SIG-M5 treated with dmso at 0.1 percent for 504 hours (cell line): Measurements from ENCODE around the gene DNAJC16.
"Not testable (repeated sequence)": the region's sequence is repeated elsewhere in the genome, so short reads cannot be mapped to it uniquely, and the experiment has no call there.

Experiments
- DNase-seq: peaks from one replicate; lab custom pipeline; 2025; ENCODE audit not compliant: unreplicated experiment; lab: John Stamatoyannopoulos, UW

The DNAJC16 gene

GRCh38 chr1:15578921-15579682 is 52.5 kb downstream of the DNAJC16 start:
- no peak for DNase-seq

GRCh38 chr1:15579683-15580047 is 53.0 kb downstream of the DNAJC16 start:
- no peak for DNase-seq

GRCh38 chr1:15583016-15583706 is 56.5 kb downstream of the DNAJC16 start:
- DNase-seq, result no peak

GRCh38 chr1:15584489-15585363 is 58.1 kb downstream of the DNAJC16 start, which contains the start of gene AGMAT:
TSS of gene AGMAT (minus strand) at chr1:15585051. CDS start at chr1:15584967, 84 bp downstream.
- no peak for DNase-seq

DNA sequence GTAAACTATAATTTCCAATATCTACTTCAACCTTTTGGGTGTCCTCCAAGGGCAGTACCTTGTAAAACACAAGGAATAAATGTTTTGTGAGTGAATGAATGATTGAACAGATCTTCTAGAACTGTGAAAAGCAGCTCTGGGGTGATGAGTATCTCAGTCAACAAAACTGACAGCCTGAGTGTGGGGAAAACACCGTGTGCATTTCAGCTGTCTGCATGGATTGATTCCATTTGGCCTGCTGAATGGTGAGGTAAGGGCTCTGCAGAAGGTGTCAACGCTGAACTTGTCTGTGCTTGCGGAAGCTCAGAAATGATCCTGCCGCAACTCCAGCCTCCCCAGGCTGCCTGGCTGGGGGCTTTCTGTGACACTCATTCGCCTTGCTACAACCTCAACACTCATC is 65.6 kb downstream of the DNAJC16 start:
- DNase-seq, result no peak

DNA sequence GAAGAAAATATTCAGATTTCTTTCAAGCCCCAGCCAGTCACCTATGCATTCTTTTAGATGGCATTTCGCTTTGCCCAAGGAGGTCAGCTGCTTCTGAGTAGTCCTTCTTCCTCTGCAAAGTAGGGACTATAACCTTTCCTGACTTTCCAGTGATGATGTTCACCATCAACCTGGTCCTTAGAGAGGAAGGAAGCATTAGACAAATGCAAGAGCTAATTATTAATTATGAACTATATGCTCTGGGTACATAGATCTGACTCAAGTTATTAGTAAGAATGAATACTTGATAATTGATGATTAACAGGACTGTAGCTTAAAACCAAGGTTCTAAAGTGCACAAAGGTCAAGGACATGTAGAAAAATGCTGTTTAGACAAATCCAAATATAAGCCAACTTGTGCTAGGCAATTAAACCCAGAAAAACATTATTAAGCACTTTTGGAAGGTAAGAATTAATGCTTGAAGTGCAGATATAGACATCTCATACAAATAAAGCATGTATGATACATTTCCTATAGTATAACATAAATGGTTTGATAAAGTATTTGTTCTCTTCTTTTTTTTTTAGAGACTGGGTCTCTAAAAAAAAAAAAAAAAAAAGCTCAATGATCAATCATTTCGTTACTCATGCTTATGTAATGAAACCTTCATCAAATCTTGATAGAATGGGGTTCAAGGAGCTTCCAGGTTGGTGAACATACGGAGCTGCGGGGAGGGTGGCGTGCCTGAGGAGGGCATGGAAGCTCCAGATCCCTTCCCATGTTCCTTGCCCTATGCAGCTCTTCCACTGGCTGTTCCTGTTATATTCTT is 69.4 kb downstream of the DNAJC16 start:
- no peak for DNase-seq

DNA sequence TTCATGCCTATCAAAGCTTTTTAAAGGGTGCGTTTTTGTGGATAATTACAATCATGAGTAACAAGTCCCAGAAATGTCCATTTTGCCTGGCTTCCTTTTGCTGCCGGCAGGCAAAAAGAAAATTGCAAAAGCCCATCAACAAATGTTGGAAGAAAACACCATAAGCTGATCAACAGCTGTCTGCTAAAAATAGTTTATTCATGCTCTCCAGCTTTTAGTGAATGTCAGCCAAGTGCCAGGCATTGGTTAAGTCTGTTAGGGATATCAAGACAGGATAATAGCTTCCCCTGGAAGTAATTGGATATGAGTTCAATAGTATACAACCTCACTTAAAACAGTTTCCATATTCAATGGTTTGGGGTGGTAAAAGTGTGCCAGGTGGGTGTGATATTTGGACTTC is 71.8 kb downstream of the DNAJC16 start:
- no peak for DNase-seq

DNA sequence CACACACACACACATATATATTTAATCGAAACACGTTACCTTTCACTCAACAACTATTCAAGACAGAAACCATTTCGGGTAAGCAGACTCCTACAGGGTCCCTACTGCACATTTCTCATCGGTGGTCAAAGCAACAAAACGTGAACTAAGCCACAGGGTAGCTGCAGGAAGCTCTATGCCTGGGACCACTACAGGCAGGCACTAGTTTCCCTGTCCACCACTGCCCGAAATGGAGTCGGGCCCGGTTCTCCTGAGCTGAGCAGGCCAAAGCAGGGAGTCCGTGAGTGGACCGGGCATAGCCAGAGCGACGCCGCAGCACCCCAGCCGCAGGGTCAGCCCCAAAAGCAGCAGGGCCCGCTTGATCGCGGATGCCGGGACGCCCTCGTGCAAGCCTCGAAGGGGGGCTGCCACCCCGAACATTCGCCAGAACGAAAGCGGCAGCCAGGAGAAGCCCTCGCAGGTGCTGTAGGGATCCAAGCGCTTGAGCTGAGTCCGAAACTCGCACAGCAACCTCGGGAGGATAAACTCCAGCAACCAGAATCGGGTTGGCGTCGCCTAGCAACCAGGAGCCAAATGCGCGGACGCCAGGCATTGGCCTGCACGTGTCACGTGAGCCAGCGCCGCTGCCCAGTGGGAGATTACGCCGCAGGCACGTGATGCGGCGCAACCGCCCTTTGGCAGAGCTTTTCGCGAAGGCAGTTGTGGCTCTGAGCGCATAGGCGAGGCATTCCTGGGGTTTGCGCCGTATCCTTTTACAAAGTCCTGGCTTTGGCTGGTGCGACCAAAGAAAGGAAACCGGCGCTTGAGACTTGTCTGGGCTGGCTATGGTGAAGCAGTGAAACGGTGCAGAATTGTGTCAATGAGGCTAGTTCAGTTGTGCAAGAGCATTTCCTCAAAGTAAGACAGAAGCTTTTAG is 76.7 kb downstream of the DNAJC16 start:
- peak; percentile 74 for DNase-seq

- DNase-seq, result not testable (repeated sequence)
Observed at GRCh38 chr1:15603966-15604282, 77.3 kb downstream of the DNAJC16 start.

DNA sequence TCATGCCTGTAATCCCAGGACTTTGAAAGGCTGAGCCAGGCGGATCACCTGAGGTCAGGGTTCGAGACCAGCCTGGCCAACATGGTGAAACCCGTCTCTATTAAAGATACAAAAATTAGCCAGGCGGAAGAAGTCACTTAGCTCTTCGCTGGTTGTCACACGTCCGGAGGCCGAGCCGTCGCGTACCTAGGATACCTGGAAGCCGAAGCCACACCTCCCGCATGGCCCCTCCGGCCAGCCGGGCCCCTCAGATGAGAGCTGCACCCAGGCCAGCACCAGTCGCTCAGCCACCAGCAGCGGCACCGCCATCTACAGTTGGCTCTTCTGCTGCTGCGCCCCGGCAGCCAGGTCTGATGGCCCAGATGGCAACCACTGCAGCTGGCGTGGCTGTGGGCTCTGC is 77.8 kb downstream of the DNAJC16 start:
- not testable (repeated sequence) for DNase-seq

GRCh38 chr1:15605398-15606383 is 79.0 kb downstream of the DNAJC16 start:
- no peak for DNase-seq

- DNase-seq, result no peak
Observed at GRCh38 chr1:15609631-15610030, 83.0 kb downstream of the DNAJC16 start.

DNA sequence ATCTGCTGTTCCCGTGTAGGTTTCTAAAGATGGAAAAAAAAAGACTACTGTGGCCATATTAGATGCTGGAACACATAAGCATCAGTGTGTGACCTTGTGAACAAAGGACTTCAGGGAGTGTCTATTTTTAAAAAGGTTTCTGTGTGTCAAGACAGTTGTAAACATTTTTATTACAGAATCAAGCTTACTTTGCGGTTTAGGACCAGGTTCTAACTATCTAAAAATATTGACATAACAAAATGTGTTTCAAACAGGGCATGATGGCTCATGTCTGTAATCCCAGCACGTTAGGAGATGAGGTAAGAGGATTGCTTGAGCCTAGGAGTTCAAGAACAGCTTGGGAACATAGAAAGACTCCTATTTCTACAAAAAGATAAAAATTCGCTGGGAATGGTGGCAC is 83.5 kb downstream of the DNAJC16 start:
- no peak for DNase-seq

GRCh38 chr1:15616373-15617172 is 89.9 kb downstream of the DNAJC16 start:
- no peak for DNase-seq

DNA sequence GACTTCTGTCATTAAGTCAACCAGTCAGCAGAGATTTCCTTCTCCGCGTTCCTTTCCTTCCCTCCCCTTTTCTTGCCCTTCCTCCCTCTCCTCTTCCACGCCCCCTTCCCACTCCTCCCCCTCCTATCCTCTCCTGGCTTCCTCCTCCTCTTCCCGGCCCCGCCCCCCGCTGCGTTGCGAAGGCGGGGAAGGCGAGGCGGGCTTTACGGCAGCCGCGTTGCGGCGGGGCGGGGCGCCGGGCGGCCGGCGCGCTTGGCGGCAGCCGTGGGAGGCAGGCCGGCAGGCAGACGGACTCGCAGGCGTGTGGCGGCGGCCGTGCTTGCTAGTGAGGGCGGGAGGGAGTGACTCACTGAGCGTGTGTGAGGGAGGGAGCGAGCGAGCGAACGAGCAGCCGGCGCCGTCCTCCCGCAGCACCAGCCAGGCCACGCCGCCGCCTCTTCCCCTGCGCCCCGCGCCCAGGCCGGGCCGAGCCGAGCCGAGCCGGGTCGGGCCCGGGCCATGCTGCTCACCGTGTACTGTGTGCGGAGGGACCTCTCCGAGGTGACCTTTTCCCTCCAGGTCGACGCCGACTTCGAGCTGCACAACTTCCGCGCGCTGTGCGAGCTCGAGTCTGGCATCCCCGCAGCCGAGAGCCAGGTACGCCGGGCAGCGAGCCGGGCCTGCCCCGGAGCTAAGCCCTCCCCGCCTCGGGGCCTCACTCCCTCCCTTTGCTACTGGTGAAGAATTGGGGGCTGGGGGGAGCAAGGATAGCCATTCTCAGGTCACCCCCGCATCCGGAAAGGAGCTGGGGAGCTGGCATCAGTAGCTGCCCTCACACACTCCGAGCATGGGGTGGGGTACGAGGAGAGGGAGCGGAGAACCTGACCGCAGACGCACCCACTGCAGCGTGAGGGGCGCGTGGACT is 90.8 kb downstream of the DNAJC16 start, which contains the start of gene DDI2:
DDI2 (plus strand) TSS at position 286 of the 904 bp plus-strand sequence; CDS start at position 499, 213 bp downstream.
- peak; percentile 95 for DNase-seq

DNA sequence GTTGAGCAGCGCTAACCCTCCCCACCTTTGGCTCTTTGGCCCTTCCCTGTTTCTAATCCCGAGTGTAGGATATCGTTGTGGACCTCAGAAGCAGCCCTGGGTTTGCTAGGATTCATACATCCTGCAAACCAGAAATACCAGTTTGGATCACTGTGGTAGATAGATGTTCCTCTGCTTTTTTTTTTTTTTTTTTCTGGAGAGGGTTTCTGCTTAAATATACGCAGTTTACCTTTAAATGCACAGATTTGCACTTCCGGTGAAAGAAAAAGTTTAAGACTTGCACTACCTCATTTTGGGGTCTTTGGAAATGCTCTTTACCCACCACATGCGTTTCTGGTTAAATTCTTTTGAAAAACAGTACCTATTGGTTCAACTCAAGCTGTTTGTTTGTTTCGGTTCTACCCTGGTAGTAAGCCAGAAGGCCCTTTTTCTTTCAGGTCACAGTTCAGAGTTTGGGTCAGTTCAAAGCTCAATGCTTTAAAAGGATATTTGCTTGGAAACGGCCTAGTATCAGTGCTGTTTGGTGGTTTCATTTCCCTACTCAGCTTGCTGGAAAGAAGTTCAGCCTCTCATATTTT is 91.5 kb downstream of the DNAJC16 start:
- peak; percentile 56 for DNase-seq
